IMR-90 (cell line): ENCODE measurements around the gene TRAF3. TPM values are rescaled to one million over a fixed set of nuclear protein-coding genes. Genes with fewer than 3 reads are reported as not detected.

Experiments used
- ATAC-seq: fragments of 200-7000 bp; cut with Tn5 transposase; 2 replicates; pipeline ENCODE4 v1.9.1; 2020; ENCODE audit warnings: low read depth, mild to moderate bottlenecking, moderate library complexity
- BruUV-seq: library from RNA; stranded (reverse); fragments of 400-500 nt; replicated peaks from 2 replicates; lab custom pipeline; 2021; lab: Mats Ljungman, UMichigan
- CTCF ChIA-PET: fragments of 300-600 bp; formaldehyde crosslinking; extraction: SDS; loops from one replicate; lab custom pipeline; 2021; ENCODE audit warnings: antibody characterized with exemption; lab: Yijun Ruan, JAX
- POLR2A ChIA-PET: fragments of 300-600 bp; sonication (Branson Sonifier 250); formaldehyde crosslinking; loops from one replicate; lab custom pipeline; 2022; ENCODE audit warnings: antibody characterized with exemption; ENCODE audit not compliant: unreplicated experiment; lab: Charles Lee
- DNase-seq: peaks from one replicate; pipeline ENCODE4 v3.0.0; 2013
- H2AFZ ChIP-seq: replicated peaks from 2 replicates; pipeline ENCODE3; 2013; ENCODE audit warnings: low read length, mild to moderate bottlenecking; ENCODE audit not compliant: poor library complexity
- H2AK5ac ChIP-seq: 2 replicates; pipeline ENCODE4 v1.6.1; 2013; ENCODE audit warnings: low read depth, low read length, inconsistent platforms
- H2AK9ac ChIP-seq: replicated peaks from 2 replicates; pipeline ENCODE3; 2013; ENCODE audit warnings: mild to moderate bottlenecking, low read depth, low read length, moderate library complexity; ENCODE audit not compliant: poor library complexity
- H2BK120ac ChIP-seq: 2 replicates; pipeline ENCODE4 v1.6.1; 2013; ENCODE audit warnings: low read depth, low read length, inconsistent platforms
- H2BK15ac ChIP-seq: 3 replicates; pipeline ENCODE4 v1.6.1; 2013; ENCODE audit warnings: low read depth, low read length, inconsistent platforms
- H2BK20ac ChIP-seq: 2 replicates; pipeline ENCODE4 v1.6.1; 2013; ENCODE audit warnings: low read depth, mild to moderate bottlenecking, inconsistent platforms, low read length, moderate library complexity
- H2BK5ac ChIP-seq: 2 replicates; pipeline ENCODE4 v1.6.1; 2013; ENCODE audit warnings: mild to moderate bottlenecking, low read depth, low read length, inconsistent platforms; ENCODE audit not compliant: poor library complexity, severe bottlenecking
- H3K14ac ChIP-seq: replicated peaks from 2 replicates; pipeline ENCODE4 v1.6.1; 2013; ENCODE audit warnings: low read depth, low read length, inconsistent platforms
- H3K18ac ChIP-seq: 2 replicates; pipeline ENCODE4 v1.6.1; 2013; ENCODE audit warnings: low read depth, low read length, control low read depth
- H3K23ac ChIP-seq: 2 replicates; pipeline ENCODE4 v1.6.1; 2013; ENCODE audit warnings: low read depth, low read length, inconsistent platforms
- H3K27ac ChIP-seq: 2 replicates; pipeline ENCODE4 v1.5.1; 2013; ENCODE audit warnings: mild to moderate bottlenecking, control low read depth, low read length; ENCODE audit not compliant: insufficient read depth
- H3K27me3 ChIP-seq: 2 replicates; pipeline ENCODE4 v1.6.1; 2013; ENCODE audit warnings: low read length; ENCODE audit not compliant: control insufficient read depth, insufficient read depth
- H3K36me3 ChIP-seq: 2 replicates; pipeline ENCODE4 v1.6.1; 2013; ENCODE audit warnings: low read length, mixed read lengths; ENCODE audit not compliant: control insufficient read depth, insufficient read depth
- H3K4ac ChIP-seq: 2 replicates; pipeline ENCODE4 v1.6.1; 2013; ENCODE audit warnings: low read depth, low read length, inconsistent platforms
- H3K4me1 ChIP-seq: 2 replicates; pipeline ENCODE4 v1.6.1; 2013; ENCODE audit warnings: low read length, mixed read lengths; ENCODE audit not compliant: control insufficient read depth, insufficient read depth
- H3K4me2 ChIP-seq: 2 replicates; pipeline ENCODE4 v1.6.1; 2013; ENCODE audit warnings: low read depth, mild to moderate bottlenecking, control low read depth, low read length, moderate library complexity
- H3K4me3 ChIP-seq: 2 replicates; pipeline ENCODE4 v1.5.1; 2013; ENCODE audit warnings: low read depth, mild to moderate bottlenecking, control low read depth, low read length, moderate library complexity; ENCODE audit not compliant: insufficient read depth
- H3K56ac ChIP-seq: 2 replicates; pipeline ENCODE4 v1.6.1; 2013; ENCODE audit warnings: low read length, inconsistent platforms; ENCODE audit not compliant: insufficient read depth; ENCODE audit errors: extremely low read depth
- H3K79me1 ChIP-seq, 2 experiments: 2 replicates each; pipeline ENCODE4 v1.6.1; 2013; ENCODE audit warnings: low read length in 2 of 2, inconsistent platforms in 1 of 2, low read depth in 1 of 2
- H3K9ac ChIP-seq: 2 replicates; pipeline ENCODE4 v1.6.1; 2013; ENCODE audit warnings: low read depth, low read length, control low read depth
- H3K9me1 ChIP-seq: 2 replicates; pipeline ENCODE4 v1.6.1; 2013; ENCODE audit warnings: low read length, inconsistent platforms; ENCODE audit not compliant: insufficient read depth
- H3K9me3 ChIP-seq: 2 replicates; pipeline ENCODE4 v1.6.1; 2013; ENCODE audit warnings: low read length; ENCODE audit not compliant: control insufficient read depth, insufficient read depth
- H4K20me1 ChIP-seq: 2 replicates; pipeline ENCODE4 v1.6.1; 2013; ENCODE audit warnings: low read length, inconsistent platforms; ENCODE audit not compliant: insufficient read depth
- H4K5ac ChIP-seq: 2 replicates; pipeline ENCODE4 v1.6.1; 2013; ENCODE audit warnings: mild to moderate bottlenecking, low read depth, low read length, control low read depth
- H4K8ac ChIP-seq, 2 experiments: 2 replicates each; pipeline ENCODE4 v1.6.1; 2013; ENCODE audit warnings: low read depth in 2 of 2, low read length in 2 of 2, control low read depth in 1 of 2, inconsistent platforms in 1 of 2
- H4K91ac ChIP-seq: 2 replicates; pipeline ENCODE4 v1.6.1; 2013; ENCODE audit warnings: low read depth, low read length, inconsistent platforms; ENCODE audit not compliant: insufficient read depth
- BHLHE40 ChIP-seq: fragments of 150-350 bp; IDR thresholded peaks from 2 replicates; pipeline ENCODE4 v1.6.1; 2016; ENCODE audit warnings: mild to moderate bottlenecking, low read depth, low read length
- CEBPB ChIP-seq: IDR thresholded peaks from 2 replicates; pipeline ENCODE4 v1.6.1; 2012; ENCODE audit warnings: low read depth, low read length, improper control_type of control experiment
- CHD1 ChIP-seq: IDR thresholded peaks from 2 replicates; pipeline ENCODE4 v1.6.1; 2012; ENCODE audit warnings: low read depth, low read length, improper control_type of control experiment
- FOS ChIP-seq: fragments of 150-350 bp; IDR thresholded peaks from 2 replicates; pipeline ENCODE4 v1.6.1; 2016; ENCODE audit warnings: low read depth, low read length
- MAFK ChIP-seq: IDR thresholded peaks from 2 replicates; pipeline ENCODE4 v1.6.1; 2012; ENCODE audit warnings: low read depth, low read length, improper control_type of control experiment
- MAZ ChIP-seq: IDR thresholded peaks from 2 replicates; pipeline ENCODE4 v1.6.1; 2012; ENCODE audit warnings: low read depth, mild to moderate bottlenecking, low read length, improper control_type of control experiment, moderate library complexity, borderline replicate concordance
- MXI1 ChIP-seq: IDR thresholded peaks from 2 replicates; pipeline ENCODE4 v1.6.1; 2012; ENCODE audit warnings: low read depth, mild to moderate bottlenecking, low read length, moderate library complexity, borderline replicate concordance
- NFE2L2 ChIP-seq: fragments of 150-350 bp; IDR thresholded peaks from 2 replicates; pipeline ENCODE4 v1.6.1; 2016; ENCODE audit warnings: low read depth, mild to moderate bottlenecking, low read length
- POLR2A ChIP-seq: IDR thresholded peaks from 2 replicates; pipeline ENCODE4 v1.6.1; 2012; ENCODE audit warnings: mild to moderate bottlenecking, low read depth, low read length
- RAD21 ChIP-seq: IDR thresholded peaks from 2 replicates; pipeline ENCODE4 v1.6.1; 2012; ENCODE audit warnings: low read length, improper control_type of control experiment
- RCOR1 ChIP-seq: IDR thresholded peaks from 2 replicates; pipeline ENCODE4 v1.6.1; 2012; ENCODE audit warnings: mild to moderate bottlenecking, low read length, improper control_type of control experiment; ENCODE audit not compliant: insufficient replicate concordance
- RFX5 ChIP-seq: IDR thresholded peaks from 2 replicates; pipeline ENCODE4 v1.8.0; 2012; ENCODE audit warnings: low read depth, mild to moderate bottlenecking, low read length, moderate library complexity
- SMC3 ChIP-seq: fragments of 150-350 bp; IDR thresholded peaks from 2 replicates; pipeline ENCODE4 v1.6.1; 2016; ENCODE audit warnings: low read depth, mild to moderate bottlenecking, antibody characterized with exemption, low read length, moderate library complexity
- WGBS, 2 experiments: methylation state at CpG; one replicate each; pipeline versions ENCODE4 v1.1.5 to v1.1.7; 2013; ENCODE audit warnings: missing lambda C conversion rate in 2 of 2; ENCODE audit not compliant: insufficient read length in 1 of 2; ENCODE audit errors: extremely low coverage in 2 of 2; 5-methylcytosine and 5-hydroxymethylcytosine counted together
- dilution Hi-C: fragments of 300-500 bp; cut with HindIII; formaldehyde crosslinking; loops from one replicate; pipeline ENCODE4 v1.14.3; 2018; ENCODE audit warnings: low sequenced_read_pairs; ENCODE audit not compliant: unreplicated experiment
- in situ Hi-C: fragments of 300-500 bp; cut with MboI; formaldehyde crosslinking; loops from 3 replicates; pipeline ENCODE4 v1.14.3; 2019; ENCODE audit warnings: low sequenced_read_pairs, inconsistent platforms, mixed read lengths
- intact Hi-C: fragments of 100-400 bp; cut with micrococcal nuclease; formaldehyde crosslinking; loops from 2 replicates; pipeline ENCODE4 v1.10.0; 2022
- polyA plus RNA-seq, 3 experiments: library from polyadenylated mRNA; depleted of rRNA; stranded (reverse); fragments of >200 nt; gene quantifications; 2 replicates each; pipeline ENCODE4 v1.2.3, GENCODE V29; 2012; ENCODE audit warnings: low replicate concordance in 1 of 3
- total RNA-seq: library from RNA; depleted of rRNA; stranded (reverse); fragments of >200 nt; gene quantifications from 2 replicates; pipeline ENCODE4 v1.2.3, GENCODE V29; 2012
- TF ChIP-seq, protein P1 (sequence below): fragments of 150-350 bp; IDR thresholded peaks from 2 replicates; pipeline ENCODE4 v1.6.1; 2016; ENCODE audit warnings: low read depth, mild to moderate bottlenecking, low read length, moderate library complexity, borderline replicate concordance
- TF ChIP-seq, protein P2 (sequence below): fragments of 150-350 bp; IDR thresholded peaks from 2 replicates; pipeline ENCODE4 v1.6.1; 2017; ENCODE audit warnings: mild to moderate bottlenecking, antibody characterized with exemption, low read length, low read depth

The TRAF3 gene
- total and polyA plus RNA-seq, 2 of the 4 experiments (the other 2 are of a cell fraction), result 21.2 to 25.3 TPM

DNA sequence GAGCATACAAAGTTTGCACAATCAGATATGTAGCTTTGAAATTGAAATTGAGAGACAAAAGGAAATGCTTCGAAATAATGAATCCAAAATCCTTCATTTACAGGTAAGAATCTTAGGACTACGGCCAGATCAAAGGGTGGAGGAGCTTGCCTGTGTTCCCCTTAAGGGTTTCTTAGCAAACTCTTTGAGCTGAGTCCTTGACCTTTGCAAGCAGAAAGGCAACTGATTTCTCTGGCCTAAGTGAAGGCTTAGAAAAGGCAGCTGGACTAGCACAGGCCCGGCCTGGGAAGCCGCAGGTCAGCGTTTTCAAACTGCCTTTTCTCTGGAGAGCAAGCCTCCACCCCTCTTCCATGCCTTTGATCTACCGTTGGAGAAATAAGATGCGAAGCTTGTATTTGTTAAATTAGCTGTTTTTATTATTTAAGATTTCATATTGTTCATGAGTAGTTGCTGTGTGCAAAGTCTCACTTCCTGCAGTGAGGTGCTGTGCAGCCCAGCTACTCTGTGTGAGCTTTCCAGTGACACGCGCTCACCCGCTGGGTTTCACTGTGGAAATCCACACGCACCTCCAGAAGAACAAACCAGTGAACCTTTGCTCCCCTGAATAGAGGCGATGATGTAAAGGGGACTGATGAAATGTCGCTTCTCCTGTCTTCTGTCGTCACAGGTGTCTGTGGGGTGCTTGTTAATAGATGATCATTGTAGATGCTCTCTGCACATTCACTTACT is 120.2 kb downstream of the TRAF3 start:
- Histone ChIP-seq H4K8ac (no peak overlapping the region), H2BK15ac (no peak overlapping the region), H2BK5ac (no peak overlapping the region), H3K4me2 (no peak overlapping the region), H3K18ac (no peak overlapping the region), H2AFZ (no peak overlapping the region), H3K4ac (no peak overlapping the region), H3K9ac (no peak overlapping the region), H3K14ac (no peak overlapping the region), H3K4me3 (no peak overlapping the region), H3K36me3 (peaks cover 20% of the 10 kb centered on the region), H3K27ac (no peak overlapping the region), H3K23ac (peak overlapping the region; percentile 29; the same call in 1 of the 2 replicates), H4K5ac (no peak overlapping the region), H4K91ac (no peak overlapping the region), H3K56ac (no peak overlapping the region), H2AK5ac (no peak overlapping the region), H2AK9ac (no peak overlapping the region), H3K79me1 (peaks cover 0 to 11% of the 10 kb centered on the region in 2 experiments; a peak in 1 of 4 replicates), H2BK20ac (no peak overlapping the region), H3K27me3 (no peaks in the 10 kb centered on the region), H3K4me1 (peaks cover 4% of the 10 kb centered on the region; the same call in 1 of the 2 replicates), H4K20me1 (peaks cover 4% of the 10 kb centered on the region; the same call in 1 of the 2 replicates), H2BK120ac (no peak overlapping the region), H3K9me3 (no peaks in the 10 kb centered on the region), H3K9me1 (peaks cover 8% of the 10 kb centered on the region)
- BruUV-seq, result no TSS peak
- ATAC-seq (no peak), DNase-seq (no peak)
- intact Hi-C loops (no loop called here), in situ Hi-C loops (loop anchor here (10.0 kb wide), 1 partner anchor 113 kb away; no protein-coding TSS in a partner anchor), dilution Hi-C loops (no loop called here)
- ChIA-PET POLR2A (interaction anchor here (0.5 kb wide), 1 partner anchor 201 kb away, joined by 6 read pairs; no protein-coding TSS in a partner anchor), CTCF (no interaction called here)
- 100% methylated on average over 2 of the region's 14 CpGs; no CpG with 5 or more reads in 1 of the 2 experiments for WGBS, 2 experiments
- TF ChIP-seq RFX5, result no peak
- TF ChIP-seq CHD1, result no peak
- TF ChIP-seq POLR2A, result no peak
- TF ChIP-seq MAFK, result no peak
- TF ChIP-seq NFE2L2, result no peak
- no peak for TF ChIP-seq MAZ
- no peak for TF ChIP-seq CEBPB
- TF ChIP-seq, protein P1, sequence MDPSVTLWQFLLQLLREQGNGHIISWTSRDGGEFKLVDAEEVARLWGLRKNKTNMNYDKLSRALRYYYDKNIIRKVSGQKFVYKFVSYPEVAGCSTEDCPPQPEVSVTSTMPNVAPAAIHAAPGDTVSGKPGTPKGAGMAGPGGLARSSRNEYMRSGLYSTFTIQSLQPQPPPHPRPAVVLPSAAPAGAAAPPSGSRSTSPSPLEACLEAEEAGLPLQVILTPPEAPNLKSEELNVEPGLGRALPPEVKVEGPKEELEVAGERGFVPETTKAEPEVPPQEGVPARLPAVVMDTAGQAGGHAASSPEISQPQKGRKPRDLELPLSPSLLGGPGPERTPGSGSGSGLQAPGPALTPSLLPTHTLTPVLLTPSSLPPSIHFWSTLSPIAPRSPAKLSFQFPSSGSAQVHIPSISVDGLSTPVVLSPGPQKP, result no peak
- no peak for TF ChIP-seq RAD21
- TF ChIP-seq FOS, result no peak
- no peak for TF ChIP-seq RCOR1
- no peak for TF ChIP-seq SMC3
- no peak for TF ChIP-seq BHLHE40
- TF ChIP-seq MXI1, result no peak
- TF ChIP-seq, protein P2, sequence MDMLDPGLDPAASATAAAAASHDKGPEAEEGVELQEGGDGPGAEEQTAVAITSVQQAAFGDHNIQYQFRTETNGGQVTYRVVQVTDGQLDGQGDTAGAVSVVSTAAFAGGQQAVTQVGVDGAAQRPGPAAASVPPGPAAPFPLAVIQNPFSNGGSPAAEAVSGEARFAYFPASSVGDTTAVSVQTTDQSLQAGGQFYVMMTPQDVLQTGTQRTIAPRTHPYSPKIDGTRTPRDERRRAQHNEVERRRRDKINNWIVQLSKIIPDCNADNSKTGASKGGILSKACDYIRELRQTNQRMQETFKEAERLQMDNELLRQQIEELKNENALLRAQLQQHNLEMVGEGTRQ, result no peak
